Jurkat, Clone E6-1 (cell line): ENCODE measurements around the gene SPATA24.

Source experiments
- DNase-seq: peaks from one replicate; pipeline ENCODE4 v3.0.0-alpha.2; 2011; ENCODE audit warnings: low read depth, low spot score
- H3K4me3 ChIP-seq: 2 replicates; pipeline ENCODE4 v1.5.1; 2011; ENCODE audit warnings: mild to moderate bottlenecking, low read length, control low read depth, moderate library complexity

The SPATA24 gene

GRCh38 chr5:139401546-139401945 is 2.3 kb downstream of the SPATA24 start:
- no peak for DNase-seq

GRCh38 chr5:139399501-139400121 is 4.3 kb downstream of the SPATA24 start:
- DNase-seq = no peak
- H3K4me3 ChIP-seq = no peak overlapping the region

More at GRCh38 chr5:139401546-139401945, 2.3 kb downstream of the SPATA24 start:
- no peak overlapping the region for H3K4me3 ChIP-seq

GRCh38 chr5:139397921-139398320 is 6.0 kb downstream of the SPATA24 start:
- DNase-seq = no peak
- H3K4me3 ChIP-seq = no peak overlapping the region

GRCh38 chr5:139396691-139397090 is 7.2 kb downstream of the SPATA24 start:
- H3K4me3 ChIP-seq = no peak overlapping the region

GRCh38 chr5:139395844-139396640 is 7.8 kb downstream of the SPATA24 start:
- no peak overlapping the region for H3K4me3 ChIP-seq
- DNase-seq = no peak

More at GRCh38 chr5:139396691-139397090, 7.2 kb downstream of the SPATA24 start:
- DNase-seq = no peak

GRCh38 chr5:139394654-139395566 is 9.0 kb downstream of the SPATA24 start, which contains the start of gene PROB1:
Gene PROB1, minus strand, starts transcription at chr5:139395104. Its CDS starts 23 bp downstream, at chr5:139395081.
- no peak within 1 kb of the TSS for H3K4me3 ChIP-seq
- DNase-seq = no peak

GRCh38 chr5:139394123-139394653 is 9.7 kb downstream of the SPATA24 start:
- no peak for DNase-seq
- H3K4me3 ChIP-seq = no peak overlapping the region

- H3K4me3 ChIP-seq = peak overlapping the region; percentile 99
- no peak for DNase-seq
These were observed 10.3 kb downstream of the SPATA24 start for GRCh38 chr5:139393497-139394122.

- H3K4me3 ChIP-seq = peak overlapping the region; percentile 99
- DNase-seq = peak; percentile 78
These were observed 11.0 kb downstream of the SPATA24 start for GRCh38 chr5:139392678-139393496.

- DNase-seq = no peak
- H3K4me3 ChIP-seq = peak overlapping the region; percentile 99
These were observed 11.6 kb downstream of the SPATA24 start for GRCh38 chr5:139392324-139392677.

GRCh38 chr5:139391570-139392323 is 12.1 kb downstream of the SPATA24 start:
- peak; percentile 62 for DNase-seq
- peak overlapping the region; percentile 99 for H3K4me3 ChIP-seq

- H3K4me3 ChIP-seq = peak overlapping the region; percentile 99
- no peak for DNase-seq
These were observed 13.0 kb downstream of the SPATA24 start for GRCh38 chr5:139390639-139391569.

- H3K4me3 ChIP-seq = peak within 1 kb of the TSS; percentile 99
- peak; percentile 96 for DNase-seq
These were observed 13.9 kb downstream of the SPATA24 start, which contains the start of gene MZB1 for GRCh38 chr5:139389701-139390638. Gene MZB1, minus strand, starts transcription at chr5:139389913. Its CDS starts 57 bp downstream, at chr5:139389856.

- H3K4me3 ChIP-seq = peak overlapping the region; percentile 99
- peak; percentile 94 for DNase-seq
These were observed 15.6 kb downstream of the SPATA24 start for GRCh38 chr5:139388198-139388821.
